Keratinocyte (primary cell): ENCODE results near the gene F2RL2. TPM values are rescaled to one million over a fixed set of nuclear protein-coding genes. Genes with fewer than 3 reads are reported as not detected.

ENCODE experiments used
- DNase-seq: peaks from one replicate; pipeline ENCODE4 v3.0.0-alpha.2; 2011; ENCODE audit warnings: low read depth, missing footprints, low spot score
- FAIRE-seq: peaks from 2 replicates; lab custom pipeline; 2011; peaks lifted over from hg19 to GRCh38; lab: Jason Lieb, UNC
- H2AFZ ChIP-seq: 2 replicates; pipeline ENCODE4 v1.6.0; 2012; ENCODE audit warnings: low read length, control low read depth, inconsistent platforms; ENCODE audit not compliant: control insufficient read depth
- H3K27ac ChIP-seq: 2 replicates; pipeline ENCODE4 v1.5.1; 2011; ENCODE audit warnings: low read length; ENCODE audit not compliant: control insufficient read depth, insufficient read depth
- H3K27me3 ChIP-seq: 3 replicates; pipeline ENCODE4 v1.6.0; 2011; ENCODE audit warnings: low read length; ENCODE audit not compliant: control insufficient read depth, insufficient read depth; ENCODE audit errors: extremely low read depth
- H3K36me3 ChIP-seq, 2 experiments: 2 replicates in 1 of 2; 3 replicates in 1 of 2; pipeline ENCODE4 v1.5.1; 2011; ENCODE audit warnings: low read length in 2 of 2, mild to moderate bottlenecking in 1 of 2; ENCODE audit not compliant: control insufficient read depth in 2 of 2, insufficient read depth in 2 of 2; ENCODE audit errors: extremely low read depth in 1 of 2
- H3K4me1 ChIP-seq: 3 replicates; pipeline ENCODE4 v1.5.1; 2011; ENCODE audit warnings: low read length; ENCODE audit not compliant: control insufficient read depth, insufficient read depth; ENCODE audit errors: extremely low read depth
- H3K4me2 ChIP-seq: 3 replicates; pipeline ENCODE4 v1.6.0; 2011; ENCODE audit warnings: low read depth, low read length; ENCODE audit not compliant: control insufficient read depth, insufficient read depth; ENCODE audit errors: extremely low read depth
- H3K4me3 ChIP-seq, 3 experiments: fragments of 200-600 bp in 1 of 3; sonication (generic) in 1 of 3; 2 replicates in 2 of 3; 3 replicates in 1 of 3; pipeline ENCODE4 v1.5.1; 2011 to 2016; ENCODE audit warnings: low read length in 3 of 3, mild to moderate bottlenecking in 3 of 3, control low read depth in 2 of 3, inconsistent platforms in 1 of 3, low read depth in 1 of 3, mixed read lengths in 1 of 3, mixed run types in 1 of 3, moderate library complexity in 1 of 3; ENCODE audit not compliant: control insufficient read depth in 2 of 3, insufficient read depth in 2 of 3; ENCODE audit errors: extremely low read depth in 1 of 3
- H3K79me2 ChIP-seq: 2 replicates; pipeline ENCODE4 v1.6.0; 2012; ENCODE audit warnings: low read length; ENCODE audit not compliant: control insufficient read depth, insufficient read depth
- H3K9ac ChIP-seq: 3 replicates; pipeline ENCODE4 v1.6.0; 2011; ENCODE audit warnings: low read length; ENCODE audit not compliant: control insufficient read depth, insufficient read depth; ENCODE audit errors: extremely low read depth
- H3K9me1 ChIP-seq: 3 replicates; pipeline ENCODE4 v1.6.0; 2011; ENCODE audit warnings: low read length; ENCODE audit not compliant: control insufficient read depth, insufficient read depth; ENCODE audit errors: extremely low read depth
- H3K9me3 ChIP-seq: 2 replicates; pipeline ENCODE4 v1.5.1; 2012; ENCODE audit warnings: low read depth, low read length; ENCODE audit not compliant: control insufficient read depth
- H4K20me1 ChIP-seq: 3 replicates; pipeline ENCODE4 v1.6.0; 2011; ENCODE audit warnings: low read length; ENCODE audit not compliant: control insufficient read depth, insufficient read depth; ENCODE audit errors: extremely low read depth
- CTCF ChIP-seq, 3 experiments: IDR thresholded peaks in 1 of 3; conservative IDR thresholded peaks in 1 of 3; optimal IDR thresholded peaks in 1 of 3; 2 replicates in 2 of 3; 3 replicates in 1 of 3; pipeline versions ENCODE3 to v1.5.1; 2011; ENCODE audit warnings: low read length in 3 of 3, mild to moderate bottlenecking in 3 of 3, moderate library complexity in 2 of 3, control low read depth in 1 of 3, inconsistent platforms in 1 of 3; ENCODE audit not compliant: insufficient read depth in 2 of 3; ENCODE audit errors: extremely low read depth in 1 of 3
- EZH2 ChIP-seq: IDR thresholded peaks from one replicate; pipeline ENCODE4 v1.6.1; 2012; ENCODE audit warnings: inconsistent platforms, mild to moderate bottlenecking, low read length, moderate library complexity
- dilution Hi-C: fragments of 300-500 bp; cut with MboI; formaldehyde crosslinking; loops from one replicate; pipeline ENCODE4 v1.7.0; 2020; ENCODE audit warnings: low sequenced_read_pairs; ENCODE audit not compliant: extremely low pct_ligation_motif_present
- polyA plus RNA-seq, 5 experiments: library from polyadenylated mRNA; depleted of rRNA in 3 of 5; stranded (reverse) in 3 of 5; stranded (forward) in 1 of 5; unstranded in 1 of 5; fragments of >200 nt; gene quantifications; 1 replicate in 1 of 5; 2 replicates in 3 of 5; 3 replicates in 1 of 5; pipeline versions ENCODE4 v1.2.1 to v1.2.3, GENCODE V29; 2011 to 2012; ENCODE audit warnings: missing spikeins in 2 of 5, low read depth in 1 of 5, low replicate concordance in 1 of 5

Gene F2RL2
- polyA plus RNA-seq, 1 donor (not counting 4 experiments of a cell fraction or from before 2014, with no cell fraction given), result not detected

- dilution Hi-C loops, result no loop called here
These were observed 29.1 kb downstream of the F2RL2 start for GRCh38 chr5:76594107-76594506.

GRCh38 chr5:76592692-76593091, 30.5 kb downstream of the F2RL2 start:
- Histone ChIP-seq H3K79me2 (no peaks in the 10 kb centered on the region), H2AFZ (no peak overlapping the region), H3K4me1 (no peaks in the 10 kb centered on the region), H3K4me2 (no peak overlapping the region), H3K36me3 (no peaks in the 10 kb centered on the region), H3K27me3 (peaks cover 4% of the 10 kb centered on the region), H4K20me1 (no peaks in the 10 kb centered on the region), H3K4me3 (no peak overlapping the region), H3K9me1 (no peaks in the 10 kb centered on the region), H3K9ac (no peak overlapping the region), H3K9me3 (no peaks in the 10 kb centered on the region), H3K27ac (no peak overlapping the region)
- no peak for DNase-seq
- TF ChIP-seq CTCF (optimal IDR thresholded peaks at IDR 0.05 in 1 of 3, IDR thresholded peaks at IDR 0.05 in 1 of 3, conservative IDR thresholded peaks at IDR 0.05 in 1 of 3; ENCODE audit: extremely low read depth in 1 of 3, insufficient read depth in 2 of 3, low read length in 3 of 3) (no peak), EZH2 (no peak)
- no peak for FAIRE-seq
- dilution Hi-C loops, result no loop called here

More at GRCh38 chr5:76594107-76594506, 29.1 kb downstream of the F2RL2 start:
- TF ChIP-seq EZH2, result no peak
- no peak for TF ChIP-seq CTCF (optimal IDR thresholded peaks at IDR 0.05 in 1 of 3, IDR thresholded peaks at IDR 0.05 in 1 of 3, conservative IDR thresholded peaks at IDR 0.05 in 1 of 3; ENCODE audit: extremely low read depth in 1 of 3, insufficient read depth in 2 of 3, low read length in 3 of 3)
- Histone ChIP-seq H3K4me1 (no peaks in the 10 kb centered on the region), H3K27me3 (peaks cover 4% of the 10 kb centered on the region), H4K20me1 (no peaks in the 10 kb centered on the region), H3K36me3 (no peaks in the 10 kb centered on the region), H3K4me3 (no peak overlapping the region), H3K9ac (no peak overlapping the region), H3K27ac (no peak overlapping the region), H3K9me1 (no peaks in the 10 kb centered on the region), H3K4me2 (no peak overlapping the region), H2AFZ (no peak overlapping the region), H3K9me3 (no peaks in the 10 kb centered on the region), H3K79me2 (no peaks in the 10 kb centered on the region)
- DNase-seq (no peak), FAIRE-seq (no peak)
